CD14-positive monocyte (primary cell): ENCODE results near the gene TRANK1. TPM values are rescaled to one million over a fixed set of nuclear protein-coding genes. Genes with fewer than 3 reads are reported as not detected.
A peak's percentile ranks its signal among the peaks of the same experiment; 100 is the strongest.

Experiments used
- DNase-seq, 3 donors: peaks; one replicate each; pipeline ENCODE4 v3.0.0-alpha.2; 2011 to 2022
- H2AFZ ChIP-seq: 2 replicates; pipeline ENCODE4 v1.6.0; 2012; ENCODE audit warnings: mild to moderate bottlenecking, low read depth, low read length, inconsistent platforms; ENCODE audit not compliant: insufficient read depth, poor library complexity, severe bottlenecking
- H3K27ac ChIP-seq, 2 donors: 1 replicate in 1 of 2; 2 replicates in 1 of 2; pipeline ENCODE4 v1.5.1; 2012 to 2013; ENCODE audit warnings: low read length in 2 of 2, control low read depth in 1 of 2, inconsistent platforms in 1 of 2, low read depth in 1 of 2, mild to moderate bottlenecking in 1 of 2
- H3K27me3 ChIP-seq, 2 donors: one replicate each; pipeline versions ENCODE4 v1.6.0 to v1.6.1; 2011 to 2013; ENCODE audit warnings: low read length in 2 of 2; ENCODE audit not compliant: control insufficient read depth in 2 of 2, insufficient read depth in 2 of 2
- H3K36me3 ChIP-seq, 2 donors: replicated peaks in 1 of 2; 1 replicate in 1 of 2; 2 replicates in 1 of 2; pipeline versions ENCODE4 v1.5.1 to v1.6.1; 2012 to 2013; ENCODE audit warnings: low read length in 2 of 2, control low read depth in 1 of 2, inconsistent platforms in 1 of 2, mild to moderate bottlenecking in 1 of 2; ENCODE audit not compliant: insufficient read depth in 2 of 2, control insufficient read depth in 1 of 2
- H3K4me1 ChIP-seq, 2 donors: 1 replicate in 1 of 2; 2 replicates in 1 of 2; pipeline versions ENCODE4 v1.5.1 to v1.6.1; 2012 to 2013; ENCODE audit warnings: low read length in 2 of 2, control low read depth in 1 of 2, inconsistent platforms in 1 of 2, mild to moderate bottlenecking in 1 of 2, moderate library complexity in 1 of 2; ENCODE audit not compliant: insufficient read depth in 2 of 2, control insufficient read depth in 1 of 2
- H3K4me2 ChIP-seq: replicated peaks from 2 replicates; pipeline ENCODE3; 2012; ENCODE audit warnings: low read length, moderate library complexity, mild to moderate bottlenecking; ENCODE audit not compliant: poor library complexity, severe bottlenecking; ENCODE audit errors: extremely low read depth
- H3K4me3 ChIP-seq, 3 experiments: fragments of 200-600 bp in 1 of 3; sonication (generic) in 1 of 3; replicated peaks in 1 of 3; 1 replicate in 2 of 3; 2 replicates in 1 of 3; pipeline ENCODE4 v1.5.1; 2011 to 2013; ENCODE audit warnings: low read length in 3 of 3, mild to moderate bottlenecking in 3 of 3, control low read depth in 2 of 3, low read depth in 2 of 3, inconsistent platforms in 1 of 3, moderate library complexity in 1 of 3
- H3K79me2 ChIP-seq: 2 replicates; pipeline ENCODE4 v1.6.0; 2012; ENCODE audit warnings: mild to moderate bottlenecking, control low read depth, inconsistent platforms, low read length, moderate library complexity; ENCODE audit not compliant: insufficient read depth
- H3K9ac ChIP-seq: 2 replicates; pipeline ENCODE4 v1.6.0; 2017; ENCODE audit warnings: low read length, mild to moderate bottlenecking; ENCODE audit not compliant: insufficient read depth, poor library complexity, severe bottlenecking
- H3K9me3 ChIP-seq, 2 donors: replicated peaks in 1 of 2; 1 replicate in 1 of 2; 2 replicates in 1 of 2; pipeline versions ENCODE4 v1.5.1 to v1.6.1; 2012 to 2013; ENCODE audit warnings: low read length in 2 of 2, control low read depth in 1 of 2; ENCODE audit not compliant: control insufficient read depth in 1 of 2, insufficient read depth in 1 of 2
- H4K20me1 ChIP-seq: 2 replicates; pipeline ENCODE4 v1.6.0; 2012; ENCODE audit warnings: mild to moderate bottlenecking, low read length, control low read depth, moderate library complexity; ENCODE audit not compliant: insufficient read depth
- H3K27ac Mint-ChIP-seq, 7 donors: one replicate each; pipeline ENCODE4 v1.8.0; 2020; ENCODE audit warnings: mild to moderate bottlenecking in 7 of 7, mixed read lengths in 7 of 7, moderate library complexity in 6 of 7, inconsistent platforms in 2 of 7
- H3K27me3 Mint-ChIP-seq, 3 donors: one replicate each; pipeline ENCODE4 v1.8.0; 2021 to 2022; ENCODE audit warnings: low read depth in 3 of 3, mild to moderate bottlenecking in 3 of 3, mixed read lengths in 3 of 3, moderate library complexity in 3 of 3, inconsistent platforms in 1 of 3
- H3K36me3 Mint-ChIP-seq, 2 donors: one replicate each; pipeline ENCODE4 v1.8.0; 2020; ENCODE audit warnings: mixed read lengths in 2 of 2, inconsistent platforms in 1 of 2, mild to moderate bottlenecking in 1 of 2
- H3K4me1 Mint-ChIP-seq: one replicate; pipeline ENCODE4 v1.8.0; 2020; ENCODE audit warnings: mild to moderate bottlenecking, mixed read lengths
- H3K4me3 Mint-ChIP-seq, 2 donors: one replicate each; pipeline ENCODE4 v1.8.0; 2020; ENCODE audit warnings: mild to moderate bottlenecking in 2 of 2, mixed read lengths in 2 of 2, moderate library complexity in 1 of 2
- H3K9me3 Mint-ChIP-seq, 7 donors: one replicate each; pipeline ENCODE4 v1.8.0; 2020 to 2022; ENCODE audit warnings: mixed read lengths in 7 of 7, mild to moderate bottlenecking in 6 of 7, moderate library complexity in 6 of 7, inconsistent platforms in 2 of 7
- CTCF ChIP-seq: fragments of 200-600 bp; IDR thresholded peaks from one replicate; pipeline ENCODE4 v1.8.0; 2022; ENCODE audit warnings: antibody characterized with exemption, mild to moderate bottlenecking
- WGBS: methylation state at CpG from one replicate; pipeline ENCODE4 v1.1.5; 2013; ENCODE audit warnings: missing lambda C conversion rate; ENCODE audit not compliant: insufficient coverage; 5-methylcytosine and 5-hydroxymethylcytosine counted together
- intact Hi-C, 2 donors: fragments of 100-400 bp; cut with micrococcal nuclease; formaldehyde crosslinking; loops; one replicate each; pipeline versions ENCODE4 v1.15.0 to v1.15.1; 2023
- polyA plus RNA-seq, 3 donors: library from polyadenylated mRNA; depleted of rRNA in 1 of 3; unstranded in 2 of 3; stranded (reverse) in 1 of 3; fragments of 300-500 nt in 2 of 3; fragments of >200 nt in 1 of 3; fragmentation: Illumina TruSeq in 2 of 3; gene quantifications; 1 replicate in 2 of 3; 2 replicates in 1 of 3; pipeline ENCODE4 v1.2.3, GENCODE V29; 2012 to 2021

Gene TRANK1
- polyA plus RNA-seq, 3 donors, result 2.8 to 6.3 (median 5.8) TPM

GRCh38 chr3:36943601-36944000 lies 1.3 kb downstream of the TRANK1 start:
- DNase-seq, result peak in 1 of 3 donors; percentile 32
- Histone ChIP-seq H3K4me2 (peak overlapping the region; percentile 97), H3K4me3 (peak overlapping the region; percentile 51 to 82 (median 67)), H3K27ac (peak overlapping the region in 1 of 2 donors; percentile 76), H4K20me1 (peaks cover 19% of the 10 kb centered on the region), H3K36me3 (no peaks in the 10 kb centered on the region), H3K27me3 (no peaks in the 10 kb centered on the region), H3K79me2 (peaks cover 8% of the 10 kb centered on the region), H3K4me1 (peaks cover 11 to 14% of the 10 kb centered on the region in 2 donors), H3K9ac (peak overlapping the region; percentile 85), H3K9me3 (peaks cover 0 to 12% of the 10 kb centered on the region in 2 donors), H2AFZ (peak overlapping the region; percentile 99)
- no peak for TF ChIP-seq CTCF
- intact Hi-C loops, result no loop called here
- Mint-ChIP-seq H3K36me3 (peaks cover 9 to 14% of the 10 kb centered on the region in 2 donors), H3K27me3 (peaks cover 3 to 6% (median 4%) of the 10 kb centered on the region in 3 donors), H3K4me3 (peak overlapping the region; percentile 91 to 98), H3K4me1 (peaks cover 19% of the 10 kb centered on the region), H3K27ac (peak overlapping the region in 5 of 7 donors; percentile 42 to 83 (median 74)), H3K9me3 (peaks cover 9 to 20% (median 15%) of the 10 kb centered on the region in 7 donors)
- WGBS, result 12% methylated on average over 8 of the region's 10 CpGs

DNA sequence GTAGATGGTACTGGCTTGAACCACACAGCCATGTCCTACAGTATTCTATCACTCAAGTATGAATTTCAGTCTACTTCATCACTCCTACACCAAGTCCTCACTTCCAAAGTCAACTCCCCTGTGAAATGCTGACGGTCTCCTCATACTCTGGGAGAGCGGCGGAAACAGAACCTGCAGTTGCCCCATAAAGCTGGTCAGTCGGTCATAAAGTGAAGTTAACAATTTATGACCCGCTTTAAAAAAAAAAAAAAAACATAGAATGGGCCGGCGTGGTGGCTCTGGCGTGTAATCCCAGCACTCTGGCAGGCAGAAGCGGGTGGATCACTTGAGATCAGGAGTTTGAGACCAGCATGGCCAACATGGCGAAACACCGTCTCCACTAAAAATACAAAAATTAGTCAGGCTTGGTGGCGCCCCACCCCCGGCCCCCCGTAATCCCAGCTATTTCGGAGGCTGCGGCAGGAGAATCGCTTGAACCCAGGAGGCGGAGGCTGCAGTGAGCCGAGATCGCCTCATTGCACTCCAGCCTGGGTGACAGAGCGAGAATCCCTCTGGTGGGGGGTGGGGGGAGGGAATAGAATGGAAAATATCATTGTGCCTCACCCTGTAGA lies 2.1 kb downstream of the TRANK1 start:
- H3K36me3 Mint-ChIP-seq, result peaks cover 10 to 14% of the 10 kb centered on the region in 2 donors
- intact Hi-C loops, result no loop called here

More for the DNA sequence above, 2.1 kb downstream of the TRANK1 start:
- TF ChIP-seq CTCF, result no peak
- WGBS, result 92% methylated on average over 13 of the region's 21 CpGs
- Histone ChIP-seq H3K27ac (no peak overlapping the region), H3K9me3 (peaks cover 0 to 5% of the 10 kb centered on the region in 2 donors), H3K4me2 (no peak overlapping the region), H3K27me3 (no peaks in the 10 kb centered on the region), H3K4me3 (no peak overlapping the region), H4K20me1 (peaks cover 20% of the 10 kb centered on the region), H2AFZ (no peak overlapping the region), H3K9ac (no peak overlapping the region), H3K36me3 (no peaks in the 10 kb centered on the region), H3K4me1 (peaks cover 11 to 14% of the 10 kb centered on the region in 2 donors), H3K79me2 (peaks cover 8% of the 10 kb centered on the region)
- DNase-seq, result no peak
- Mint-ChIP-seq H3K9me3 (peaks cover 2 to 13% (median 8%) of the 10 kb centered on the region in 7 donors), H3K27ac (no peak overlapping the region), H3K4me1 (peaks cover 19% of the 10 kb centered on the region), H3K4me3 (no peak overlapping the region), H3K27me3 (peaks cover 2 to 4% (median 4%) of the 10 kb centered on the region in 3 donors)
